Mammary epithelial cell (primary cell): ENCODE measurements around the gene MEOX1.

ENCODE experiments used
- EZH2 ChIP-seq: IDR thresholded peaks from 2 replicates; pipeline ENCODE4 v1.6.1; 2012; ENCODE audit warnings: low read length, inconsistent platforms, borderline replicate concordance
- TF ChIP-seq, protein P1 (sequence below), 2 donors: IDR thresholded peaks in 1 of 2; conservative IDR thresholded peaks in 1 of 2; 2 replicates each; pipeline ENCODE4 v1.5.1; 2011 to 2012; ENCODE audit warnings: inconsistent platforms in 2 of 2, low read length in 2 of 2, mild to moderate bottlenecking in 2 of 2, control low read depth in 1 of 2, low read depth in 1 of 2; ENCODE audit not compliant: insufficient read depth in 1 of 2; ENCODE audit errors: extremely low read depth in 1 of 2

DNA sequence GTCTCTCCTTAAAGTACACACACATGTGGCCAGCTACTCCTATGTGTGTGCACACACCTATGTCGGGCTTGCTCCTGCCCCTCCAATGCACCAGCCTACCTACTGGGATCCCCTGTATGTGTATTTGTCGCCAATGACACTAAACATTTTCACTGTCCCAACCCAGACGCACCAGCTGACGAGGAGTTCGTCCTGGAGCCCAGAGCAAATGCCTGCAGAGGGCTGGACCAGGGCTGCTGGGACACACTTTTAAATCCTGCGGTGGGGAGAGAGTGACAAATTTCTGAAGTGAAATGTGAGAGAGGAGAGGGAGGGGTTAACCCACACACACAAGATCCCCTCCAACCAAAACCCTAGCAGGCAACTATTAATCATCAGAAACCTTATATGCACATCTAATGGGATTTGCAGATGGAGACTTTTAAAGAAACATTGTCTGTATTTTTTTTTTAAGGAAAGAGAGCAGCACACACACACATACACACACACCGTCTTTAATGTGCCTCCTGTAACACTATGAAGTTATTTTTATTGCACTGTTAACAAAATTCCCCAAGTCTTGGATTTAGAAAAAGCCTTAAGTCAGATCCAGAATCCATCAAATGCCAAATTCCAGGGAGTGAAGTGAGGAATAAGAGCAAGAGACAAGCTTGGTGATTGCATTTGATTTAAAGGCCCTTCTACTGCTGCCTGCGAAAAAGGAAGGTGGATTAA, at the start of gene MEOX1:
- TF ChIP-seq, protein P1, sequence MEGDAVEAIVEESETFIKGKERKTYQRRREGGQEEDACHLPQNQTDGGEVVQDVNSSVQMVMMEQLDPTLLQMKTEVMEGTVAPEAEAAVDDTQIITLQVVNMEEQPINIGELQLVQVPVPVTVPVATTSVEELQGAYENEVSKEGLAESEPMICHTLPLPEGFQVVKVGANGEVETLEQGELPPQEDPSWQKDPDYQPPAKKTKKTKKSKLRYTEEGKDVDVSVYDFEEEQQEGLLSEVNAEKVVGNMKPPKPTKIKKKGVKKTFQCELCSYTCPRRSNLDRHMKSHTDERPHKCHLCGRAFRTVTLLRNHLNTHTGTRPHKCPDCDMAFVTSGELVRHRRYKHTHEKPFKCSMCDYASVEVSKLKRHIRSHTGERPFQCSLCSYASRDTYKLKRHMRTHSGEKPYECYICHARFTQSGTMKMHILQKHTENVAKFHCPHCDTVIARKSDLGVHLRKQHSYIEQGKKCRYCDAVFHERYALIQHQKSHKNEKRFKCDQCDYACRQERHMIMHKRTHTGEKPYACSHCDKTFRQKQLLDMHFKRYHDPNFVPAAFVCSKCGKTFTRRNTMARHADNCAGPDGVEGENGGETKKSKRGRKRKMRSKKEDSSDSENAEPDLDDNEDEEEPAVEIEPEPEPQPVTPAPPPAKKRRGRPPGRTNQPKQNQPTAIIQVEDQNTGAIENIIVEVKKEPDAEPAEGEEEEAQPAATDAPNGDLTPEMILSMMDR (conservative IDR thresholded peaks at IDR 0.05 in 1 of 2, IDR thresholded peaks at IDR 0.05 in 1 of 2; ENCODE audit: extremely low read depth in 1 of 2, insufficient read depth in 1 of 2, low read depth in 1 of 2, low read length in 2 of 2) = no peak
- no peak for TF ChIP-seq EZH2
